Pancreas (tissue), 10 donors: Measurements from ENCODE around the gene CBLC. TPM values are rescaled to one million over a fixed set of nuclear protein-coding genes. Genes with fewer than 3 reads are reported as not detected.
A peak's percentile ranks its signal among the peaks of the same experiment; 100 is the strongest.
"Not testable (repeated sequence)": the region's sequence is repeated elsewhere in the genome, so short reads cannot be mapped to it uniquely, and the experiment has no call there.

ENCODE experiments used
- ATAC-seq, 4 donors: fragments of 200-7000 bp; cut with Tn5 transposase; one replicate each; pipeline versions ENCODE4 v1.8.0 to v1.9.1; 2020; ENCODE audit warnings: mild to moderate bottlenecking in 4 of 4, moderate library complexity in 4 of 4
- DNase-seq, 6 donors: peaks; one replicate each; pipeline ENCODE4 v3.0.0-alpha.2; 2020
- FAIRE-seq: peaks from 2 replicates; lab custom pipeline; 2012; peaks lifted over from hg19 to GRCh38; lab: Jason Lieb, UNC
- H3K27ac ChIP-seq, 4 donors: fragments of 200-600 bp; sonication (generic); 1 replicate in 3 of 4; 2 replicates in 1 of 4; pipeline versions ENCODE4 v1.5.0 to v1.8.0; 2020
- H3K27me3 ChIP-seq, 4 donors: fragments of 200-600 bp; one replicate each; pipeline ENCODE4 v1.8.0; 2021
- H3K36me3 ChIP-seq, 3 donors: fragments of 200-600 bp; sonication (generic) in 1 of 3; one replicate each; pipeline versions ENCODE4 v1.5.0 to v1.8.0; 2020 to 2021
- H3K4me1 ChIP-seq, 3 donors: fragments of 200-600 bp; one replicate each; pipeline ENCODE4 v1.8.0; 2021
- H3K4me3 ChIP-seq, 4 donors: fragments of 200-600 bp; sonication (generic) in 2 of 4; one replicate each; pipeline versions ENCODE4 v1.5.0 to v1.8.0; 2020 to 2021
- H3K9me3 ChIP-seq, 4 donors: fragments of 200-600 bp; one replicate each; pipeline ENCODE4 v1.8.0; 2021
- WGBS, 2 donors: extraction: QIAGEN DNeasy Blood & Tissue Kit; methylation state at CpG; one replicate each; pipeline ENCODE4 v1.1.7; 2013; 5-methylcytosine and 5-hydroxymethylcytosine counted together
- intact Hi-C, 3 donors: fragments of 100-400 bp; cut with DNase I; formaldehyde crosslinking; loops; one replicate each; pipeline versions ENCODE4 v1.11.1 to v1.14.2; 2022
- polyA plus RNA-seq, 2 donors: library from polyadenylated mRNA; stranded (reverse); fragments of 200-250 nt; gene quantifications; one replicate each; pipeline ENCODE4 v1.2.3, GENCODE V29; 2013
- total RNA-seq, 6 donors: library from RNA; stranded (reverse); fragmentation: NEBNext Ultra II Directional in 4 of 6; extraction: Animal tissue kit (Norgen Biotek cat#: 25700) in 4 of 6; gene quantifications; one replicate each; pipeline versions ENCODE4 v1.2.1 to v1.2.4, GENCODE V29; 2021 to 2023
- TF ChIP-seq, protein P1 (sequence below), 4 donors: fragments of 200-600 bp; sonication (generic) in 3 of 4; IDR thresholded peaks; one replicate each; pipeline versions ENCODE4 v1.5.0 to v1.8.0; 2021; ENCODE audit warnings: antibody characterized with exemption in 4 of 4
- donor health status: healthy with polysubstance abuse.
- donor health status: DM: no; HTN: no; CAD: no; lungs with moderate emphysema.
- donor health status: DM: no; HTN: no; CAD: no.
- donor health status: control.
- donor health status: control.
- donor health status: Bipolar disorder and iron deficiency.
- donor health status: DM: yes; HTN: yes; CAD: no.
- donor health status: DM: no; HTN: no; CAD: no.
- donor health status: DM: no; HTN: no; CAD: no.
- donor health status: DM: yes; HTN: yes; CAD: no.

The CBLC gene
- total and polyA plus RNA-seq, 8 donors, result 10.1 to 29.7 (median 13.9) TPM

DNA sequence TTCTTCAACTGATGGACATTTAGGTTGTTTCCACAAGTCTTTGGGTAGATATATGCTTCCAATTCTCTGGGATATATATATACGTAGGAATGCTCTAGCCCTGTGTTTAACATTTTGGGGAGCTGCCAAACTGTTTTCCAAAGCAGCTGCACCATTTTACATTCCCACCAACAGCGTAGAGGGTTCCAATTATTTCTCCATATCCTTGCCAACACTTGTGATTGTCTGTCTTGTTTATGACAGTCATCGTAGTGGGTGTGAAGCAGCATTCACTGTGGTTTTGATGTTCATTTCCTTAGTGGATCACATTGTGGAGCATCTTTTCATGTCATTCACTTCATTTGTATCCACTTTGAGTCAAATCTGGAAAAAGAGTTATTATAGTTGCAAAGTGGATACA, 4.7 kb upstream of the CBLC start:
- Histone ChIP-seq H3K4me1 (no peaks in the 10 kb centered on the region), H3K27ac (no peak overlapping the region), H3K9me3 (no peaks in the 10 kb centered on the region), H3K4me3 (no peak overlapping the region), H3K36me3 (no peaks in the 10 kb centered on the region), H3K27me3 (no peaks in the 10 kb centered on the region)
- whole genome bisulfite sequencing, 2 donors, result 56 to 62% methylated on average over 3 of the region's 3 CpGs
- TF ChIP-seq, protein P1, sequence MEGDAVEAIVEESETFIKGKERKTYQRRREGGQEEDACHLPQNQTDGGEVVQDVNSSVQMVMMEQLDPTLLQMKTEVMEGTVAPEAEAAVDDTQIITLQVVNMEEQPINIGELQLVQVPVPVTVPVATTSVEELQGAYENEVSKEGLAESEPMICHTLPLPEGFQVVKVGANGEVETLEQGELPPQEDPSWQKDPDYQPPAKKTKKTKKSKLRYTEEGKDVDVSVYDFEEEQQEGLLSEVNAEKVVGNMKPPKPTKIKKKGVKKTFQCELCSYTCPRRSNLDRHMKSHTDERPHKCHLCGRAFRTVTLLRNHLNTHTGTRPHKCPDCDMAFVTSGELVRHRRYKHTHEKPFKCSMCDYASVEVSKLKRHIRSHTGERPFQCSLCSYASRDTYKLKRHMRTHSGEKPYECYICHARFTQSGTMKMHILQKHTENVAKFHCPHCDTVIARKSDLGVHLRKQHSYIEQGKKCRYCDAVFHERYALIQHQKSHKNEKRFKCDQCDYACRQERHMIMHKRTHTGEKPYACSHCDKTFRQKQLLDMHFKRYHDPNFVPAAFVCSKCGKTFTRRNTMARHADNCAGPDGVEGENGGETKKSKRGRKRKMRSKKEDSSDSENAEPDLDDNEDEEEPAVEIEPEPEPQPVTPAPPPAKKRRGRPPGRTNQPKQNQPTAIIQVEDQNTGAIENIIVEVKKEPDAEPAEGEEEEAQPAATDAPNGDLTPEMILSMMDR (IDR thresholded peaks at IDR 0.05), result no peak
- FAIRE-seq (no peak), DNase-seq (no peak), ATAC-seq (no peak)
- intact Hi-C loops, result loop anchor here in 1 of 3 donors (2.0 to 10.0 kb wide), 2 partner anchors 50 to 88 kb away; no protein-coding TSS in a partner anchor

DNA sequence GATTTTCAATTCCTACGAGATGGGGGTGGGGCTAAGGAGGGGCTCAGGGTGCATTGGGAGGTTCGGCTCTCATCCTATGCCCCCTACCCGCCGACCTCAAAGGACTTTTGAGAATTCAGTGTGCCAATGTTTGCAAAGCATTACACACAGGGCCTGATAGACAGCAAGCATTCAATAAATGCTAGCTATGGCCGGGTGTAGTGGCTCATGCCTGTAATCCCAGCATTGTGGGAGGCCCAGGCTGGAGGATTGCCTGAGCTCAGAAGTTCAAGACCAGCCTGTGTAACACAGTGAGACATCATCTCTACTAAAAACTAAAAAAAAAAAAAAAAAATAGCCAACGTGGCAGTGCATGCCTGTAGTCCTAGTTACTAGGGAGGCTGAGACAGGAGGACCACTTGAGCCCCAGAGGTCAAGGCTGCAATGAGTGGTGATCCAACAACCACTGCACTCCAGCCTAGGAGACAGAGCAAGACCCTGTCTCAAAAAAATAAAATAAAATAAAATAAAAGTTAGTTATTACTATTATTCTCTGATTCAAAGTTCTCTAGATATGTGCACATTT, 1.9 kb upstream of the CBLC start:
- intact Hi-C loops, result loop anchor here in 1 of 3 donors (10.0 kb wide), 1 partner anchor 91 kb away; no protein-coding TSS in a partner anchor
- WGBS, 2 donors, result 70 to 83% methylated on average over 6 of the region's 6 CpGs
- no peak for DNase-seq
- no peak for FAIRE-seq
- Histone ChIP-seq H3K4me3 (no peak overlapping the region), H3K4me1 (no peaks in the 10 kb centered on the region), H3K36me3 (no peaks in the 10 kb centered on the region), H3K27ac (no peak overlapping the region), H3K9me3 (no peaks in the 10 kb centered on the region), H3K27me3 (no peaks in the 10 kb centered on the region)
- TF ChIP-seq, protein P1 (IDR thresholded peaks at IDR 0.05), result no peak
- ATAC-seq, result no peak

DNA sequence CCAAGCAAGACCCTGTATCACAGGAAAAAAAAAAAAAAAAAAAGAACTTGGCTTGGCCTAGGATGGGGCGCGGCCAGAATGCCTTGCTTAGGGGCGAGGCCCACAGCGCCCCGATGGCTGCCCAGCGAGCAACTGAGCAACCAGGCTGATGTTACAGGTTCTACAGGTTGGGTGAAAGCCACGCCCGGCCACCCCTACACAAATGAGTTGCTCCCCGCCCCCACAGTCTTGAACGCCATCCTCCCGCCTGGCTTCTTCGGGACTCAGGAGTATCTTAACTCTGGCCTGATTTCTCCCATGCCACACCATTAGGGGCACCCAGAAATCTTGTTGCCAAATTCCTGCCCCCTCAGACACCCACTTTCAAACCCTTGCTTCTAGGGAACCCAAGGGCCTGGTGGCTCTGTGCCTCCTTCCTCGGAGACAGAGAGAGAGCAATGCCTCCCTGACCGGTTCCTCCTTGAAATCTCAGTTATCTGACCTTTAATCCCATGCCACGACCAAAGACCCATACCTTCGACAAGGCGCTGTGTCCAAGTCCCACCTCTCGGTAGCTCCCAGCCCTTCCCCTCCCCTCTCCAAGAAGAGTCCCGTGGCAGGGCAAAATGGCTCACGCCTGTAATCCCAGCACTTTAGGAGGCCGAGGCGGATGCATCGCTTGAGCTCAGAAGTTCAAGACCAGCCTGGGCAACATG, 1.1 kb upstream of the CBLC start:
- TF ChIP-seq, protein P1 (IDR thresholded peaks at IDR 0.05), result no peak
- 84 to 89% methylated on average over 23 of the region's 23 CpGs for WGBS, 2 donors
- no peaks in the 10 kb centered on the region for H3K4me1 ChIP-seq
- H3K27me3 ChIP-seq, result no peaks in the 10 kb centered on the region
- no peaks in the 10 kb centered on the region for H3K9me3 ChIP-seq
- no peak overlapping the region for H3K4me3 ChIP-seq
- peak in 2 of 4 donors; percentile 12 to 15 for ATAC-seq
- intact Hi-C loops, result loop anchor here in 1 of 3 donors (10.0 kb wide), 1 partner anchor 92 kb away; no protein-coding TSS in a partner anchor
- DNase-seq, result no peak
- no peak overlapping the region for H3K27ac ChIP-seq
- FAIRE-seq, result no peak
- H3K36me3 ChIP-seq, result no peaks in the 10 kb centered on the region

DNA sequence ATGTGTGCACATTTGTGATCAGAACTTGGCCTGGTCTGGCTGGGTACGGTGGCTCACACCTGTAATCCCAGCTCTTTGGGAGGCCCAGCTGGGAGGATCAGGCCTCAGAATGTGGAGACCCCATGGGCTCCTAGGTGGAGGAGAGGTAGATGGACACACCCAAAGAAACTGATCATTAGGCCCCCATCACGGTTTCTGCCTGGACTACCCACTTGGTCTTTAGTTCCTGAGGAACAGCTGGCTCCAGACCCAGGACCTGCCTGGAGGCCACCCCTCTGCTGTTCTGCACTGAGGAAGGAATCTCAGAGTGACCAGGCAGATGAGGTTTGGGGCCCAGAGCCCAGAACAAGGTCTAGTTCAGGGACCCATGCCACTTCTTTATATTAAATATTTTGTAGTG, 1.5 kb downstream of the CBLC start:
- TF ChIP-seq, protein P1 (IDR thresholded peaks at IDR 0.05), result no peak
- Histone ChIP-seq H3K36me3 (no peaks in the 10 kb centered on the region), H3K27me3 (no peaks in the 10 kb centered on the region), H3K4me1 (peaks cover 0 to 2% (median 0%) of the 10 kb centered on the region in 3 donors), H3K4me3 (no peak overlapping the region), H3K27ac (no peak overlapping the region), H3K9me3 (no peaks in the 10 kb centered on the region)
- intact Hi-C loops, result loop anchor here in 1 of 3 donors (10.0 kb wide), 1 partner anchor 94 kb away; no protein-coding TSS in a partner anchor
- no peak for ATAC-seq
- DNase-seq, result no peak
- WGBS, 2 donors, result 88 to 90% methylated on average over 2 of the region's 2 CpGs
- FAIRE-seq, result no peak

DNA sequence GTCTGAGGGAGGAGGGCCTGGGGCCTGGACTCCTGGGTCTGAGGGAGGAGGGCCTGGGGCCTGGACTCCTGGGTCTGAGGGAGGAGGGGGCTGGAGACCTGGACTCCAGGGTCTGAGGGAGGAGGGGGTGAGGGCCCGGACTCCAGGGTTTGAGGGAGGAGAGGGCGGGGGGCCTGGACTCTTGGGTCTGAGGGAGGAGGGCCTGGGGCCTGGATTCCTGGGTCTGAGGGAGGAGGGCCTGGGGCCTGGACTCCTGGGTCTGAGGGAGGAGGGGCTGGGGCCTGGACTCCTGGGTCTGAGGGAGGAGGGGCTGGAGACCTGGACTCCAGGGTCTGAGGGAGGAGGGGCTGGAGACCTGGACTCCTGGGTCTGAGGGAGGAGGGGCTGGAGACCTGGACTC, 4.0 kb downstream of the CBLC start:
- H3K27ac ChIP-seq, H3K4me3 ChIP-seq, intact Hi-C loops, H3K4me1 ChIP-seq, H3K9me3 ChIP-seq, ATAC-seq, FAIRE-seq, DNase-seq, H3K27me3 ChIP-seq, H3K36me3 ChIP-seq: not testable (repeated sequence)
- WGBS, 2 donors, result 93% methylated on average over 2 of the region's 2 CpGs
